Stomach (tissue), 9 donors: ENCODE data around the gene DNAJC1. TPM values are rescaled to one million over a fixed set of nuclear protein-coding genes. Genes with fewer than 3 reads are reported as not detected.
A peak's percentile ranks its signal among the peaks of the same experiment; 100 is the strongest.
"Not testable (repeated sequence)": the region's sequence is repeated elsewhere in the genome, so short reads cannot be mapped to it uniquely, and the experiment has no call there.

Source experiments
- DNase-seq, 2 donors: peaks; one replicate each; pipeline versions ENCODE4 v3.0.0 to v3.0.0-alpha.2; 2013 to 2019
- H3K27ac ChIP-seq, 5 donors: fragments of 200-600 bp in 4 of 5; sonication (generic) in 4 of 5; one replicate each; pipeline ENCODE4 v1.5.1; 2013 to 2019; ENCODE audit warnings: mild to moderate bottlenecking in 1 of 5, moderate library complexity in 1 of 5
- H3K27me3 ChIP-seq, 3 donors: fragments of 200-600 bp; sonication (generic); one replicate each; pipeline ENCODE4 v1.5.1; 2017 to 2019; ENCODE audit warnings: mixed run types in 1 of 3
- H3K36me3 ChIP-seq, 4 donors: fragments of 200-600 bp; sonication (generic); 1 replicate in 3 of 4; 2 replicates in 1 of 4; pipeline ENCODE4 v1.5.1; 2016 to 2019
- H3K4me1 ChIP-seq, 4 donors: fragments of 200-600 bp; sonication (generic); one replicate each; pipeline ENCODE4 v1.5.1; 2016 to 2019
- H3K4me3 ChIP-seq, 4 donors: fragments of 200-600 bp; sonication (generic) in 3 of 4; one replicate each; pipeline ENCODE4 v1.5.1; 2016 to 2019; ENCODE audit warnings: mild to moderate bottlenecking in 1 of 4
- H3K9me3 ChIP-seq, 4 donors: fragments of 200-600 bp; sonication (generic); one replicate each; pipeline ENCODE4 v1.5.1; 2016 to 2019
- EP300 ChIP-seq: sonication (generic); formaldehyde crosslinking; IDR thresholded peaks from one replicate; pipeline ENCODE4 v1.6.1; 2017; ENCODE audit warnings: antibody characterized with exemption
- POLR2A ChIP-seq, 4 donors: fragments of 450-650 bp; IDR thresholded peaks; one replicate each; pipeline ENCODE4 v1.6.1; 2016; ENCODE audit warnings: antibody characterized with exemption in 4 of 4, control low read depth in 2 of 4, mild to moderate bottlenecking in 1 of 4, moderate library complexity in 1 of 4
- POLR2AphosphoS5 ChIP-seq, 3 donors: sonication (generic); formaldehyde crosslinking; IDR thresholded peaks; one replicate each; pipeline ENCODE4 v1.6.1; 2016; ENCODE audit warnings: antibody characterized with exemption in 3 of 3
- WGBS, 5 donors: extraction: QIAGEN DNeasy Blood & Tissue Kit in 3 of 5; methylation state at CpG; one replicate each; pipeline versions ENCODE4 v1.1.5 to v1.1.7; 2013 to 2018; 5-methylcytosine and 5-hydroxymethylcytosine counted together
- intact Hi-C: fragments of 100-400 bp; cut with DNase I; formaldehyde crosslinking; loops from one replicate; pipeline ENCODE4 v1.15.1; 2023; ENCODE audit warnings: low total_unique reads
- polyA plus RNA-seq, 3 donors: library from polyadenylated mRNA; stranded (reverse); fragments of 200-250 nt; gene quantifications; one replicate each; pipeline ENCODE4 v1.2.3, GENCODE V29; 2013
- total RNA-seq, 5 donors: library from RNA; depleted of rRNA; stranded (reverse); fragments of >200 nt; gene quantifications; one replicate each; pipeline versions ENCODE4 v1.1.0 to v1.2.3, GENCODE V29; 2014 to 2016
- TF ChIP-seq, protein P1 (sequence below), 7 experiments: fragments of 450-650 bp in 4 of 7; fragments of 200-600 bp in 3 of 7; sonication (generic) in 3 of 7; IDR thresholded peaks; one replicate each; pipeline ENCODE4 v1.5.1; 2016 to 2019; ENCODE audit warnings: antibody characterized with exemption in 7 of 7, control low read depth in 2 of 7, mild to moderate bottlenecking in 1 of 7
- donor health status: healthy with polysubstance abuse.
- donor health status: Bipolar disorder and iron deficiency.
- donor health status: healthy.

The DNAJC1 gene
- total and polyA plus RNA-seq, 8 donors: 16.3 to 344 (median 29.9) TPM

GRCh38 chr10:21860718-21861117 is 142.8 kb downstream of the DNAJC1 start:
- no peak overlapping the region for H3K27ac ChIP-seq
- H3K36me3 ChIP-seq: peaks cover 0 to 10% (median 6%) of the 10 kb centered on the region in 4 donors
- H3K9me3 ChIP-seq: no peaks in the 10 kb centered on the region
- no peaks in the 10 kb centered on the region for H3K4me1 ChIP-seq
- H3K4me3 ChIP-seq: no peak overlapping the region
- intact Hi-C loops: no loop called here
- WGBS, 5 donors: 67 to 86% (median 72%) methylated on average over 1 of the region's 1 CpG
- no peak for DNase-seq
- TF ChIP-seq, protein P1, sequence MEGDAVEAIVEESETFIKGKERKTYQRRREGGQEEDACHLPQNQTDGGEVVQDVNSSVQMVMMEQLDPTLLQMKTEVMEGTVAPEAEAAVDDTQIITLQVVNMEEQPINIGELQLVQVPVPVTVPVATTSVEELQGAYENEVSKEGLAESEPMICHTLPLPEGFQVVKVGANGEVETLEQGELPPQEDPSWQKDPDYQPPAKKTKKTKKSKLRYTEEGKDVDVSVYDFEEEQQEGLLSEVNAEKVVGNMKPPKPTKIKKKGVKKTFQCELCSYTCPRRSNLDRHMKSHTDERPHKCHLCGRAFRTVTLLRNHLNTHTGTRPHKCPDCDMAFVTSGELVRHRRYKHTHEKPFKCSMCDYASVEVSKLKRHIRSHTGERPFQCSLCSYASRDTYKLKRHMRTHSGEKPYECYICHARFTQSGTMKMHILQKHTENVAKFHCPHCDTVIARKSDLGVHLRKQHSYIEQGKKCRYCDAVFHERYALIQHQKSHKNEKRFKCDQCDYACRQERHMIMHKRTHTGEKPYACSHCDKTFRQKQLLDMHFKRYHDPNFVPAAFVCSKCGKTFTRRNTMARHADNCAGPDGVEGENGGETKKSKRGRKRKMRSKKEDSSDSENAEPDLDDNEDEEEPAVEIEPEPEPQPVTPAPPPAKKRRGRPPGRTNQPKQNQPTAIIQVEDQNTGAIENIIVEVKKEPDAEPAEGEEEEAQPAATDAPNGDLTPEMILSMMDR (IDR thresholded peaks at IDR 0.05): no peak
- no peak for TF ChIP-seq POLR2A (IDR thresholded peaks at IDR 0.05)
- no peak for TF ChIP-seq EP300
- no peak for TF ChIP-seq POLR2AphosphoS5 (IDR thresholded peaks at IDR 0.05)
- H3K27me3 ChIP-seq: no peaks in the 10 kb centered on the region

- 46 to 86% (median 53%) methylated on average over 2 of the region's 2 CpGs for WGBS, 5 donors
Measured at GRCh38 chr10:21858455-21858854, 145.1 kb downstream of the DNAJC1 start.

GRCh38 chr10:21849607-21850006 is 153.9 kb downstream of the DNAJC1 start:
- peak in 1 of 2 donors; percentile 4 for DNase-seq
- H3K4me1 ChIP-seq: no peaks in the 10 kb centered on the region
- WGBS, 5 donors: 95 to 100% (median 98%) methylated on average over 1 of the region's 1 CpG
- H3K27ac ChIP-seq: no peak overlapping the region
- TF ChIP-seq, protein P1 (IDR thresholded peaks at IDR 0.05): no peak
- TF ChIP-seq POLR2A (IDR thresholded peaks at IDR 0.05): no peak
- TF ChIP-seq EP300: no peak
- no peak for TF ChIP-seq POLR2AphosphoS5 (IDR thresholded peaks at IDR 0.05)
- H3K36me3 ChIP-seq: peaks cover 0 to 10% (median 3%) of the 10 kb centered on the region in 4 donors
- H3K9me3 ChIP-seq: peaks cover 0 to 35% (median 10%) of the 10 kb centered on the region in 4 donors
- no peaks in the 10 kb centered on the region for H3K27me3 ChIP-seq
- intact Hi-C loops: no loop called here
- H3K4me3 ChIP-seq: no peak overlapping the region

More at GRCh38 chr10:21858455-21858854, 145.1 kb downstream of the DNAJC1 start:
- Histone ChIP-seq H3K4me3 (no peak overlapping the region), H3K27me3 (no peaks in the 10 kb centered on the region), H3K4me1 (no peaks in the 10 kb centered on the region), H3K27ac (no peak overlapping the region), H3K9me3 (no peaks in the 10 kb centered on the region), H3K36me3 (no peaks in the 10 kb centered on the region)
- TF ChIP-seq EP300 (no peak), POLR2AphosphoS5 (IDR thresholded peaks at IDR 0.05) (no peak), POLR2A (IDR thresholded peaks at IDR 0.05) (no peak)
- TF ChIP-seq, protein P1 (IDR thresholded peaks at IDR 0.05): no peak
- intact Hi-C loops: no loop called here
- DNase-seq: no peak

DNA sequence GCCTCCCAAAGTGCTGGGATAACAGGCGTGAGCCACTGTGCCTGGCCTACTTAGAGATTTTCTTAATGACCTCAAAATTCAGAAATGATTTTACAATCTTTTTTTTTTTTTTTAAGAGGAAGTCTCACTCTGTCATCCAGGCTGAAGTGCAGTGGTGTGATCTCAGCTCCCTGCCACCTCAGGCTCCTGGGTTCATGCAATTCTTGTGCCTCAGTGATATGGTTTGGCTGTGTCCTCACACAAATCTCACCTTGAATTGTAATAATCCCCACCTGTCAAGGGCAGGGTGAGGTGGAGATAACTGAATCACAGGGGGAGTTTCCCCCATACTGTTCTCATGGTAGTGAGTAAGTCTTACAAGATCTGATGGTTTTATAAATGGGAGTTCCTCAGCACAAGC is 159.9 kb downstream of the DNAJC1 start:
- Histone ChIP-seq H3K36me3 (peaks cover 0 to 12% (median 0%) of the 10 kb centered on the region in 4 donors), H3K4me1 (no peaks in the 10 kb centered on the region), H3K27me3 (no peaks in the 10 kb centered on the region), H3K27ac (no peak overlapping the region), H3K9me3 (peaks cover 0 to 13% (median 5%) of the 10 kb centered on the region in 4 donors), H3K4me3 (no peak overlapping the region)
- intact Hi-C loops: no loop called here
- WGBS, 5 donors: 87 to 95% (median 95%) methylated on average over 1 of the region's 1 CpG
- TF ChIP-seq POLR2A (IDR thresholded peaks at IDR 0.05): no peak
- TF ChIP-seq POLR2AphosphoS5 (IDR thresholded peaks at IDR 0.05): no peak
- TF ChIP-seq, protein P1 (IDR thresholded peaks at IDR 0.05): no peak
- no peak for TF ChIP-seq EP300
- DNase-seq: no peak

DNA sequence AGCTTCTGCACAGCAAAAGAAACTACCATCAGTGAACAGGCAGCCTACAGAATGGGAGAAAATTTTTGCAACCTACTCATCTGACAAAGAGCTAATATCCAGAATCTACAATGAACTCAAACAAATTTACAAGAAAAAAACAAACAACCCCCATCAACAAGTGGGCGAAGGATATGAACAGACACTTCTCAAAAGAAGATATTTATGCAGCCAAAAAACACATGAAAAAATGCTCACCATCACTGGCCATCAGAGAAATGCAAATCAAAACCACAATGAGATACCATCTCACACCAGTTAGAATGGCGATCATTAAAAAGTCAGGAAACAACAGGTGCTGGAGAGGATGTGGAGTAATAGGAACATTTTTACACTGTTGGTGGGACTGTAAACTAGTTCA is 162.3 kb downstream of the DNAJC1 start:
- H3K27ac ChIP-seq, H3K27me3 ChIP-seq, H3K4me1 ChIP-seq, intact Hi-C loops, DNase-seq, H3K4me3 ChIP-seq: not testable (repeated sequence)
- Histone ChIP-seq H3K36me3 (peaks cover 0 to 19% (median 3%) of the 10 kb centered on the region in 4 donors), H3K9me3 (peaks cover 0 to 22% (median 10%) of the 10 kb centered on the region in 4 donors)
- WGBS, 5 donors: 80 to 100% (median 100%) methylated on average over 1 to 2 of the region's 2 CpGs

- 96 to 100% (median 97%) methylated on average over 10 to 29 of the region's 29 CpGs for WGBS, 5 donors
- H3K4me3 ChIP-seq, H3K27me3 ChIP-seq, H3K4me1 ChIP-seq, intact Hi-C loops, DNase-seq, H3K27ac ChIP-seq: not testable (repeated sequence)
- peaks cover 0 to 35% (median 15%) of the 10 kb centered on the region in 4 donors for H3K36me3 ChIP-seq
- H3K9me3 ChIP-seq: peaks cover 9 to 52% (median 33%) of the 10 kb centered on the region in 4 donors
Measured at GRCh38 chr10:21837487-21837886, 166.0 kb downstream of the DNAJC1 start.

GRCh38 chr10:21834574-21834973 is 169.0 kb downstream of the DNAJC1 start:
- Histone ChIP-seq H3K36me3 (peaks cover 0 to 35% (median 15%) of the 10 kb centered on the region in 4 donors), H3K9me3 (peaks cover 9 to 58% (median 41%) of the 10 kb centered on the region in 4 donors)
- H3K4me3 ChIP-seq, intact Hi-C loops, DNase-seq, H3K27ac ChIP-seq, H3K27me3 ChIP-seq, H3K4me1 ChIP-seq: not testable (repeated sequence)
- WGBS, 5 donors: 92 to 97% (median 96%) methylated on average over 10 of the region's 10 CpGs
